HG03039 (cell line): Measurements from ENCODE around the gene KHDC1.
A peak's percentile ranks its signal among the peaks of the same experiment; 100 is the strongest.
"Not testable (repeated sequence)": the region's sequence is repeated elsewhere in the genome, so short reads cannot be mapped to it uniquely, and the experiment has no call there.

Experiments
- ATAC-seq: cut with Tn5 transposase; IDR thresholded peaks from one replicate; pipeline ENCODE4 v1.9.1; 2021; ENCODE audit warnings: mild to moderate bottlenecking, moderate library complexity; ENCODE audit not compliant: unreplicated experiment

KHDC1 gene

GRCh38 chr6:73262671-73263569 lies at the start of gene KHDC1:
Gene KHDC1, minus strand, starts transcription at chr6:73263196. Its CDS starts 20,679 bp downstream, at chr6:73242517.
- ATAC-seq = peak; percentile 89

GRCh38 chr6:73310503-73310845 lies 47.5 kb upstream of the KHDC1 start:
- not testable (repeated sequence) for ATAC-seq

GRCh38 chr6:73309785-73310502 lies 46.9 kb upstream of the KHDC1 start:
- ATAC-seq = peak; percentile 99

GRCh38 chr6:73309535-73309784 lies 46.5 kb upstream of the KHDC1 start:
- no peak for ATAC-seq

GRCh38 chr6:73308712-73309534 lies 45.9 kb upstream of the KHDC1 start:
- no peak for ATAC-seq

GRCh38 chr6:73303773-73304172 lies 40.8 kb upstream of the KHDC1 start:
- not testable (repeated sequence) for ATAC-seq

- no peak for ATAC-seq
These were observed 39.3 kb upstream of the KHDC1 start for GRCh38 chr6:73302339-73302738.

- no peak for ATAC-seq
These were observed 36.4 kb upstream of the KHDC1 start for GRCh38 chr6:73299151-73299971.

- no peak for ATAC-seq
These were observed 30.3 kb upstream of the KHDC1 start for GRCh38 chr6:73293331-73293730.

- ATAC-seq = no peak
These were observed 27.4 kb upstream of the KHDC1 start for GRCh38 chr6:73290435-73290834.

GRCh38 chr6:73286752-73287151 lies 23.8 kb upstream of the KHDC1 start:
- ATAC-seq = no peak

GRCh38 chr6:73285674-73286283 lies 22.8 kb upstream of the KHDC1 start:
- ATAC-seq = no peak

GRCh38 chr6:73282871-73283270 lies 19.9 kb upstream of the KHDC1 start:
- no peak for ATAC-seq

- not testable (repeated sequence) for ATAC-seq
These were observed 18.7 kb upstream of the KHDC1 start for GRCh38 chr6:73281684-73282083.

- not testable (repeated sequence) for ATAC-seq
These were observed 6.3 kb upstream of the KHDC1 start for GRCh38 chr6:73269296-73269695.

GRCh38 chr6:73268896-73269295 lies 5.9 kb upstream of the KHDC1 start:
- ATAC-seq = not testable (repeated sequence)

- ATAC-seq = no peak
These were observed 1.4 kb upstream of the KHDC1 start for GRCh38 chr6:73264446-73264845.

- peak; percentile 9 for ATAC-seq
These were observed 544 bp upstream of the KHDC1 start for GRCh38 chr6:73263570-73263909.

- no peak for ATAC-seq
These were observed 4.3 kb downstream of the KHDC1 start for GRCh38 chr6:73258721-73259120.

- ATAC-seq = not testable (repeated sequence)
These were observed 8.7 kb downstream of the KHDC1 start for GRCh38 chr6:73254323-73254722.
